PC-9 (cell line): ENCODE data around the gene METTL26. TPM values are rescaled to one million over a fixed set of nuclear protein-coding genes. Genes with fewer than 3 reads are reported as not detected.

ENCODE experiments used
- BruUV-seq: library from RNA; stranded (reverse); fragments of 400-500 nt; replicated peaks from 2 replicates; lab custom pipeline; 2021; lab: Mats Ljungman, UMichigan
- CTCF ChIA-PET: fragments of 300-600 bp; sonication (Branson Sonifier 250); formaldehyde crosslinking; loops from one replicate; lab custom pipeline; 2022; ENCODE audit warnings: antibody characterized with exemption; lab: Charles Lee
- POLR2A ChIA-PET: fragments of 300-600 bp; sonication (Branson Sonifier 250); formaldehyde crosslinking; loops from one replicate; lab custom pipeline; 2022; ENCODE audit warnings: antibody characterized with exemption; ENCODE audit not compliant: unreplicated experiment; lab: Charles Lee
- DNase-seq, 2 experiments: peaks; one replicate each; pipeline versions ENCODE4 v3.0.0 to v3.0.0-alpha.2; 2015 to 2022; ENCODE audit warnings: mixed read lengths in 1 of 2
- H2AFZ ChIP-seq: fragments of 200-600 bp; sonication (generic); 2 replicates; pipeline ENCODE4 v1.8.1; 2017; ENCODE audit warnings: antibody characterized with exemption
- H3F3A ChIP-seq: fragments of 200-600 bp; sonication (generic); 2 replicates; pipeline ENCODE4 v1.8.1; 2017; ENCODE audit warnings: antibody characterized with exemption, mild to moderate bottlenecking, low read depth; ENCODE audit not compliant: insufficient read depth
- H3K27ac ChIP-seq: fragments of 200-600 bp; sonication (generic); 2 replicates; pipeline ENCODE4 v1.6.1; 2016; ENCODE audit warnings: mixed run types
- H3K27me3 ChIP-seq: fragments of 200-600 bp; sonication (generic); 2 replicates; pipeline ENCODE4 v1.6.1; 2016; ENCODE audit warnings: low read depth, mixed run types; ENCODE audit not compliant: insufficient read depth
- H3K36me3 ChIP-seq: fragments of 200-600 bp; sonication (generic); 2 replicates; pipeline ENCODE4 v1.6.1; 2016; ENCODE audit warnings: low read depth, mixed run types
- H3K4me1 ChIP-seq: fragments of 200-600 bp; sonication (generic); replicated peaks from 2 replicates; pipeline ENCODE4 v1.6.1; 2016; ENCODE audit warnings: mixed run types; ENCODE audit not compliant: insufficient read depth
- H3K4me2 ChIP-seq: fragments of 200-600 bp; sonication (generic); 2 replicates; pipeline ENCODE4 v1.6.1; 2017; ENCODE audit warnings: mixed run types
- H3K4me3 ChIP-seq: fragments of 200-600 bp; sonication (generic); 2 replicates; pipeline ENCODE4 v1.6.1; 2016; ENCODE audit warnings: mixed run types
- H3K79me2 ChIP-seq: fragments of 200-600 bp; sonication (generic); 2 replicates; pipeline ENCODE4 v1.6.1; 2017; ENCODE audit warnings: low read depth, mixed run types
- H3K9me2 ChIP-seq: fragments of 200-600 bp; sonication (generic); 2 replicates; pipeline ENCODE4 v1.8.1; 2017; ENCODE audit warnings: mild to moderate bottlenecking; ENCODE audit not compliant: insufficient read depth
- H3K9me3 ChIP-seq: fragments of 200-600 bp; sonication (generic); 2 replicates; pipeline ENCODE4 v1.8.1; 2016; ENCODE audit warnings: low read depth; ENCODE audit not compliant: insufficient read depth
- H4K20me1 ChIP-seq: fragments of 200-600 bp; sonication (generic); 2 replicates; pipeline ENCODE4 v1.8.1; 2017; ENCODE audit not compliant: insufficient read depth
- EZH2 ChIP-seq: fragments of 200-600 bp; sonication (generic); IDR thresholded peaks from 2 replicates; pipeline ENCODE4 v1.8.0; 2017; ENCODE audit warnings: antibody characterized with exemption, low read depth
- intact Hi-C: fragments of 100-400 bp; cut with micrococcal nuclease; formaldehyde crosslinking; loops from one replicate; pipeline ENCODE4 v1.10.0; 2022; ENCODE audit not compliant: unreplicated experiment
- total RNA-seq: library from RNA; stranded (reverse); gene quantifications from 2 replicates; pipeline ENCODE4 v1.2.3, GENCODE V29; 2021
- TF ChIP-seq, protein P1 (sequence below): fragments of 200-600 bp; sonication (generic); conservative IDR thresholded peaks from 2 replicates; pipeline ENCODE4 v1.6.1; 2017; ENCODE audit warnings: mixed run types, antibody characterized with exemption, mild to moderate bottlenecking, moderate library complexity

Gene METTL26
- total RNA-seq, 1 experiment from 2014 or later: 144 TPM

DNA sequence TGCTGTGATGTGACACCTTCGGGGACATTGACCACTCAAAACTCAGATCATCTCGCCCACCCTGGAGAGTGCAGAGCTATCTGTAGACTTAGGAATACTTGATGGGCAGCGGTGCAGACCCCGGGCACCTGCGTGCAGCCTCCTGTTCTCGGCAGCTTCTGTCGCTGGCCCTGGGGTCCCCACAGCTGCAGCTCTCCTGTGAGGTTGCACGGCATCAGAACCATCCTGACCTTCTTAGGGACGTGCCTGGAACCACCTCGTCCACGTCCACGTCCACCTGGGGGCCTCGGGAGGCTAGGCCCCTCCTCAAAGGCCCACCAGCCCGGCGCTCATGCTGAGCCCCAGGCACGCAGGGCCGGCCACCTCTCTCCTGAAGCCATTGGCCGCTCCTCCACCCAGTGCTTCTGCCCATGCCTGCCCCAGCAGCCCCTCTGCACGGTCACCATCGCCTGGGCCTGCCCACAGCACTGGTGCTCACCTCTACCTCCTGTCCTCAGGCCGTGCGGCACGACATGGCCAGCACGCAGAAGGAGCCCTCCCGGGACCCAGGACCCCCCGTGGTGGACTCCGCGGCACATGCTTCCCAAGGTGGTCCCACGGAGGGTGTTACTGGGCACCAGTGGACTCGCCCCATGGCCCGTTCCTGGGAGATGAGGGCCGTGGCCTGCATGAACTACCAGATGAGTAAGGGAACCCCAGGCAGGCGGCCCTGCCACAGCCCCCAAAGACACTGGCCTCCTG lies 7.6 kb downstream of the METTL26 start:
- Histone ChIP-seq H3K4me1 (peaks cover 24% of the 10 kb centered on the region), H3K36me3 (no peaks in the 10 kb centered on the region), H3K79me2 (no peaks in the 10 kb centered on the region), H3K27ac (no peak overlapping the region), H3F3A (peaks cover 38% of the 10 kb centered on the region; the same call in 1 of the 2 replicates), H3K9me2 (no peaks in the 10 kb centered on the region), H3K27me3 (no peaks in the 10 kb centered on the region), H3K9me3 (no peaks in the 10 kb centered on the region), H3K4me2 (no peak overlapping the region), H2AFZ (no peak overlapping the region), H4K20me1 (0 out of 2 replicates have a peak, but pooled peaks cover 12% of the 10 kb centered on the region), H3K4me3 (no peak overlapping the region)
- CTCF ChIA-PET: no interaction called here
- TF ChIP-seq, protein P1, sequence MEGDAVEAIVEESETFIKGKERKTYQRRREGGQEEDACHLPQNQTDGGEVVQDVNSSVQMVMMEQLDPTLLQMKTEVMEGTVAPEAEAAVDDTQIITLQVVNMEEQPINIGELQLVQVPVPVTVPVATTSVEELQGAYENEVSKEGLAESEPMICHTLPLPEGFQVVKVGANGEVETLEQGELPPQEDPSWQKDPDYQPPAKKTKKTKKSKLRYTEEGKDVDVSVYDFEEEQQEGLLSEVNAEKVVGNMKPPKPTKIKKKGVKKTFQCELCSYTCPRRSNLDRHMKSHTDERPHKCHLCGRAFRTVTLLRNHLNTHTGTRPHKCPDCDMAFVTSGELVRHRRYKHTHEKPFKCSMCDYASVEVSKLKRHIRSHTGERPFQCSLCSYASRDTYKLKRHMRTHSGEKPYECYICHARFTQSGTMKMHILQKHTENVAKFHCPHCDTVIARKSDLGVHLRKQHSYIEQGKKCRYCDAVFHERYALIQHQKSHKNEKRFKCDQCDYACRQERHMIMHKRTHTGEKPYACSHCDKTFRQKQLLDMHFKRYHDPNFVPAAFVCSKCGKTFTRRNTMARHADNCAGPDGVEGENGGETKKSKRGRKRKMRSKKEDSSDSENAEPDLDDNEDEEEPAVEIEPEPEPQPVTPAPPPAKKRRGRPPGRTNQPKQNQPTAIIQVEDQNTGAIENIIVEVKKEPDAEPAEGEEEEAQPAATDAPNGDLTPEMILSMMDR: no peak
- no peak for TF ChIP-seq EZH2
- TSS peak; percentile 18 for BruUV-seq
- intact Hi-C loops: loop anchor here (5.0 kb wide), 1 partner anchor 39 kb away; the partner anchor contains the start of gene RHOT2
- POLR2A ChIA-PET: interaction anchor here (0.6 kb wide), 1 partner anchor 28 kb away, joined by 4 read pairs; no protein-coding TSS in a partner anchor
- no peak for DNase-seq

DNA sequence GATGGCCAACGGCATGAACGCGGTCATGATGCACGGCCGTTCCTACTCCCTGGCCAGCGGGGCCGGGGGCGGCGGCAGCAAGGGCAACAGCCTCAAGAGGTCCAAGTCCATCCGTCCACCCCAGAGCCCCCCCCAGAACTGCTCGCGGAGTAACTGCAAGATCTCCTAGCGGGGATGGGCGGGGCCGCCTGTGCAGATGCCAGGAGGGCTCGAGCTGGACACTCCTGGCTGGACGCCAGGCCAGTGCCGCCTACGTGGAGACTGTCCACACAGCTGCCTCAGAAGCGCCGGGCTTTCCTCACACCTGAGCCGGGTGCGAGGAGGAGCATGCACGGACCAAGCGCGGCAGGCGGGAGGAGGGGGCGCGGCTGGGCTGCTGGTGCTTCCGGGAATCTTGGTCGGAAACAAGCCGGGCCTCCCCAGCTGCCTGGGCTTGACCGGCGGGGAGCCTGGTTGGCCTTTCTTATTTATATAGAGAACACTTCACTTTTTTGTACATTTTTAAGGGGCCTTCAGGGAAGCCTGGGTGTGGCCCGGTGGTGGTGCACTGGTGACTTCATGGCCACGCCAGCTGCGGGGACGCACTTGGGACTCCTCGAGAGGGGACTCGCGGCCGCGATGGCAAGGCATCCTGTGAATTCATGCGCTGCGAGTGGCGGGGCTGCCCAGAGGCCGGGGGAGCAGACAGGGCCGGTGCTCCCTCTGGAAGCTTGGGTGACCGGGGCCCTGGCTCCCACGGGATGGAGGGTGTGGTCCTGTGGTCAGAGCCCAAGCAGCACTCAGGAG lies 8.5 kb downstream of the METTL26 start:
- POLR2A ChIA-PET: interaction anchor here (0.5 kb wide), 2 partner anchors 15 to 1265 kb away, joined by 3 to 4 read pairs; no protein-coding TSS in a partner anchor
- no TSS peak for BruUV-seq

More for the DNA sequence above, 8.5 kb downstream of the METTL26 start:
- CTCF ChIA-PET: interaction anchor here (0.5 kb wide), 1 partner anchor 225 kb away, joined by 3 read pairs; no protein-coding TSS in a partner anchor
- no peaks in the 10 kb centered on the region for H3K9me3 ChIP-seq
- no peak overlapping the region; the same call in 1 of the 2 replicates for H3K27ac ChIP-seq
- H3K4me1 ChIP-seq: peaks cover 24% of the 10 kb centered on the region
- no peak for TF ChIP-seq EZH2
- TF ChIP-seq, protein P1: no peak
- no peaks in the 10 kb centered on the region for H3K79me2 ChIP-seq
- H3K9me2 ChIP-seq: no peaks in the 10 kb centered on the region
- H3F3A ChIP-seq: peaks cover 40% of the 10 kb centered on the region; the same call in 1 of the 2 replicates
- 0 out of 2 replicates have a peak, but pooled peaks cover 12% of the 10 kb centered on the region for H4K20me1 ChIP-seq
- peak in 1 of 2 experiments; percentile 89 for DNase-seq
- H3K27me3 ChIP-seq: no peaks in the 10 kb centered on the region
- H2AFZ ChIP-seq: no peak overlapping the region
- intact Hi-C loops: loop anchor here (1.0 to 5.0 kb wide), 2 partner anchors 34 to 40 kb away; partner anchors contain the start of gene RHOT2
- H3K36me3 ChIP-seq: no peaks in the 10 kb centered on the region
- H3K4me3 ChIP-seq: no peak overlapping the region
- H3K4me2 ChIP-seq: peak overlapping the region; percentile 60
